HCT116 (cell line): ENCODE measurements around the gene ASB15. TPM values are rescaled to one million over a fixed set of nuclear protein-coding genes. Genes with fewer than 3 reads are reported as not detected.

Source experiments
- ATAC-seq: fragments of 200-7000 bp; cut with Tn5 transposase; 2 replicates; pipeline ENCODE4 v1.9.1; 2020; ENCODE audit warnings: mild to moderate bottlenecking, moderate library complexity
- BruUV-seq: library from RNA; stranded (reverse); fragments of 400-500 nt; replicated peaks from 2 replicates; lab custom pipeline; 2021; lab: Mats Ljungman, UMichigan
- CTCF ChIA-PET: fragments of 300-600 bp; sonication (Branson Sonifier 250); formaldehyde crosslinking; loops from one replicate; lab custom pipeline; 2021; ENCODE audit warnings: antibody characterized with exemption; lab: Charles Lee
- POLR2A ChIA-PET: fragments of 300-600, 350-600 bp; sonication (Branson Sonifier 250); formaldehyde crosslinking; loops from one replicate; lab custom pipeline; 2021; ENCODE audit warnings: antibody characterized with exemption; lab: Charles Lee
- RAD21 ChIA-PET, 2 experiments: fragments of 300-600 bp; sonication (Branson Sonifier 250); formaldehyde crosslinking; loops; one replicate each; lab custom pipeline; 2023; ENCODE audit warnings: low total read pairs in 2 of 2; ENCODE audit not compliant: uncharacterized antibody in 2 of 2, unreplicated experiment in 2 of 2, low non-redundant PET in 1 of 2; lab: Charles Lee
- DNase-seq: peaks from one replicate; pipeline ENCODE4 v3.0.0-alpha.2; 2010; ENCODE audit warnings: low read depth, low spot score
- H2AFZ ChIP-seq: fragments of 200-600 bp; shearing (Covaris generic), sonication (generic); 2 replicates; pipeline ENCODE4 v1.6.1; 2017; ENCODE audit warnings: low read depth, mixed run types, mixed read lengths, antibody characterized with exemption, low read length; ENCODE audit not compliant: poor library complexity, severe bottlenecking
- H3K27ac ChIP-seq: 2 replicates; pipeline ENCODE4 v1.5.1; 2012; ENCODE audit warnings: low read depth, low read length
- H3K27me3 ChIP-seq: fragments of 200-600 bp; sonication (generic); 2 replicates; pipeline ENCODE4 v1.6.1; 2016; ENCODE audit warnings: mixed run types, low read length, mixed read lengths; ENCODE audit not compliant: insufficient read depth
- H3K36me3 ChIP-seq, 2 experiments: fragments of 200-500 bp in 1 of 2; fragments of 200-600 bp in 1 of 2; sonication (Bioruptor generic) in 1 of 2; sonication (generic) in 1 of 2; 2 replicates each; pipeline versions ENCODE4 v1.5.1 to v1.6.1; 2014 to 2016; ENCODE audit warnings: low read length in 2 of 2, inconsistent platforms in 1 of 2, mixed read lengths in 1 of 2, mixed run types in 1 of 2; ENCODE audit not compliant: insufficient read depth in 2 of 2, control insufficient read depth in 1 of 2
- H3K4me1 ChIP-seq, 2 experiments: fragments of 200-600 bp in 1 of 2; sonication (generic) in 1 of 2; 2 replicates each; pipeline versions ENCODE4 v1.5.1 to v1.6.1; 2012 to 2017; ENCODE audit warnings: low read length in 2 of 2, inconsistent platforms in 1 of 2, mild to moderate bottlenecking in 1 of 2, mixed read lengths in 1 of 2, mixed run types in 1 of 2, moderate library complexity in 1 of 2; ENCODE audit not compliant: insufficient read depth in 2 of 2, control insufficient read depth in 1 of 2
- H3K4me2 ChIP-seq: fragments of 200-600 bp; sonication (generic); 2 replicates; pipeline ENCODE4 v1.6.1; 2017; ENCODE audit warnings: mixed run types, low read length, mixed read lengths
- H3K4me3 ChIP-seq, 2 experiments: fragments of 200-600 bp in 1 of 2; sonication (generic) in 1 of 2; replicated peaks in 1 of 2; 2 replicates each; pipeline ENCODE4 v1.5.1; 2011 to 2016; ENCODE audit warnings: low read length in 2 of 2, control low read depth in 1 of 2, low read depth in 1 of 2, mild to moderate bottlenecking in 1 of 2, mixed read lengths in 1 of 2, mixed run types in 1 of 2
- H3K79me2 ChIP-seq: fragments of 200-600 bp; sonication (generic); 2 replicates; pipeline ENCODE4 v1.6.1; 2017; ENCODE audit warnings: mild to moderate bottlenecking, mixed run types, low read length, moderate library complexity, mixed read lengths; ENCODE audit not compliant: insufficient read depth
- H3K9ac ChIP-seq: fragments of 200-600 bp; sonication (generic); 2 replicates; pipeline ENCODE4 v1.6.1; 2016; ENCODE audit warnings: low read length, mixed read lengths
- H3K9me2 ChIP-seq: fragments of 200-600 bp; sonication (generic), shearing (Covaris generic); 2 replicates; pipeline ENCODE4 v1.6.1; 2017; ENCODE audit warnings: mixed run types, mild to moderate bottlenecking, moderate library complexity; ENCODE audit not compliant: insufficient read depth
- H3K9me3 ChIP-seq, 2 experiments: fragments of 200-500 bp in 1 of 2; fragments of 200-600 bp in 1 of 2; sonication (Bioruptor generic) in 1 of 2; sonication (generic) in 1 of 2; 2 replicates each; pipeline ENCODE4 v1.6.1; 2014 to 2017; ENCODE audit warnings: low read length in 2 of 2, mixed read lengths in 2 of 2, inconsistent platforms in 1 of 2, low read depth in 1 of 2, mild to moderate bottlenecking in 1 of 2, mixed run types in 1 of 2, moderate library complexity in 1 of 2; ENCODE audit not compliant: control insufficient read depth in 1 of 2, insufficient read depth in 1 of 2
- H4K20me1 ChIP-seq: fragments of 200-600 bp; sonication (generic), shearing (Covaris generic); 2 replicates; pipeline ENCODE4 v1.6.1; 2017; ENCODE audit warnings: mixed run types, mild to moderate bottlenecking, moderate library complexity; ENCODE audit not compliant: insufficient read depth
- CBX3 ChIP-seq: IDR thresholded peaks from 2 replicates; pipeline ENCODE4 v1.6.1; 2012; ENCODE audit warnings: low read depth
- CEBPB ChIP-seq: IDR thresholded peaks from 2 replicates; pipeline ENCODE4 v1.6.1; 2012; ENCODE audit warnings: low read depth
- CTCF ChIP-seq, 3 experiments: fragments of 200-600 bp in 1 of 3; sonication (generic) in 1 of 3; IDR thresholded peaks in 2 of 3; conservative IDR thresholded peaks in 1 of 3; 2 replicates each; pipeline ENCODE4 v1.5.1; 2012 to 2017; ENCODE audit warnings: low read depth in 2 of 3, low read length in 2 of 3, antibody characterized with exemption in 1 of 3, borderline replicate concordance in 1 of 3, control low read depth in 1 of 3, mild to moderate bottlenecking in 1 of 3, mixed read lengths in 1 of 3, mixed run types in 1 of 3, moderate library complexity in 1 of 3; ENCODE audit not compliant: insufficient read depth in 1 of 3
- EZH2 ChIP-seq: fragments of 200-600 bp; sonication (generic); IDR thresholded peaks from 2 replicates; pipeline ENCODE4 v1.6.1; 2017; ENCODE audit warnings: antibody characterized with exemption, mixed run types
- EZH2phosphoT487 ChIP-seq: fragments of 200-600 bp; IDR thresholded peaks from 2 replicates; pipeline ENCODE4 v1.6.1; 2018; ENCODE audit warnings: antibody characterized with exemption, borderline replicate concordance
- JUND ChIP-seq: IDR thresholded peaks from 2 replicates; pipeline ENCODE4 v1.6.1; 2012
- MAX ChIP-seq: IDR thresholded peaks from 2 replicates; pipeline ENCODE4 v1.6.1; 2012
- POLR2A ChIP-seq: IDR thresholded peaks from 2 replicates; pipeline ENCODE4 v1.7.0; 2011; ENCODE audit warnings: borderline replicate concordance; ENCODE audit not compliant: insufficient read depth, insufficient read length; ENCODE audit errors: extremely low read depth
- RAD21 ChIP-seq: IDR thresholded peaks from 2 replicates; pipeline ENCODE4 v1.6.1; 2012; ENCODE audit warnings: low read depth, mild to moderate bottlenecking
- SRF ChIP-seq: IDR thresholded peaks from 2 replicates; pipeline ENCODE4 v1.6.1; 2012; ENCODE audit warnings: low read depth
- YY1 ChIP-seq: IDR thresholded peaks from 2 replicates; pipeline ENCODE4 v1.6.1; 2011; ENCODE audit warnings: low read length, low read depth, moderate library complexity, mild to moderate bottlenecking; ENCODE audit not compliant: insufficient replicate concordance; ENCODE audit errors: extremely low read depth
- ZFX ChIP-seq: fragments of 450-650 bp; IDR thresholded peaks from 2 replicates; pipeline ENCODE4 v1.6.1; 2017
- ZNF274 ChIP-seq: fragments of 200-500 bp; sonication (Bioruptor generic); IDR thresholded peaks from 2 replicates; pipeline ENCODE4 v1.6.1; 2014; ENCODE audit warnings: mild to moderate bottlenecking, low read depth, low read length, inconsistent platforms
- intact Hi-C: fragments of 100-400 bp; cut with micrococcal nuclease; formaldehyde crosslinking; loops from 2 replicates; pipeline ENCODE4 v1.10.0; 2022
- total RNA-seq: library from RNA; stranded (reverse); gene quantifications from one replicate; pipeline ENCODE4 v1.2.1, GENCODE V29; 2021; ENCODE audit not compliant: unreplicated experiment
- TF ChIP-seq, protein P1 (sequence below): IDR thresholded peaks from 2 replicates; pipeline ENCODE4 v1.6.1; 2012; ENCODE audit warnings: low read depth
- TF ChIP-seq, protein P2 (sequence below): IDR thresholded peaks from 2 replicates; pipeline ENCODE4 v1.6.1; 2011; ENCODE audit warnings: mild to moderate bottlenecking, low read length, moderate library complexity; ENCODE audit not compliant: insufficient replicate concordance; ENCODE audit errors: extremely low read depth
- TF ChIP-seq, protein P3 (sequence below): IDR thresholded peaks from 2 replicates; pipeline ENCODE4 v1.6.1; 2012

Gene ASB15
- total RNA-seq, 1 experiment from 2014 or later, result not detected

GRCh38 chr7:123665157-123665556 lies 63.5 kb downstream of the ASB15 start:
- Histone ChIP-seq H3K9me2 (no peaks in the 10 kb centered on the region), H3K9me3 (no peaks in the 10 kb centered on the region), H3K27me3 (no peaks in the 10 kb centered on the region), H3K36me3 (no peaks in the 10 kb centered on the region), H2AFZ (no peak overlapping the region), H3K4me3 (no peak overlapping the region), H4K20me1 (no peaks in the 10 kb centered on the region), H3K4me2 (no peak overlapping the region), H3K4me1 (no peaks in the 10 kb centered on the region), H3K79me2 (no peaks in the 10 kb centered on the region), H3K27ac (no peak overlapping the region), H3K9ac (no peak overlapping the region)
- ChIA-PET RAD21 (no interaction called here), CTCF (no interaction called here), POLR2A (no interaction called here)
- ATAC-seq (no peak), DNase-seq (no peak)
- BruUV-seq, result no TSS peak
- intact Hi-C loops, result no loop called here
- TF ChIP-seq, protein P1, sequence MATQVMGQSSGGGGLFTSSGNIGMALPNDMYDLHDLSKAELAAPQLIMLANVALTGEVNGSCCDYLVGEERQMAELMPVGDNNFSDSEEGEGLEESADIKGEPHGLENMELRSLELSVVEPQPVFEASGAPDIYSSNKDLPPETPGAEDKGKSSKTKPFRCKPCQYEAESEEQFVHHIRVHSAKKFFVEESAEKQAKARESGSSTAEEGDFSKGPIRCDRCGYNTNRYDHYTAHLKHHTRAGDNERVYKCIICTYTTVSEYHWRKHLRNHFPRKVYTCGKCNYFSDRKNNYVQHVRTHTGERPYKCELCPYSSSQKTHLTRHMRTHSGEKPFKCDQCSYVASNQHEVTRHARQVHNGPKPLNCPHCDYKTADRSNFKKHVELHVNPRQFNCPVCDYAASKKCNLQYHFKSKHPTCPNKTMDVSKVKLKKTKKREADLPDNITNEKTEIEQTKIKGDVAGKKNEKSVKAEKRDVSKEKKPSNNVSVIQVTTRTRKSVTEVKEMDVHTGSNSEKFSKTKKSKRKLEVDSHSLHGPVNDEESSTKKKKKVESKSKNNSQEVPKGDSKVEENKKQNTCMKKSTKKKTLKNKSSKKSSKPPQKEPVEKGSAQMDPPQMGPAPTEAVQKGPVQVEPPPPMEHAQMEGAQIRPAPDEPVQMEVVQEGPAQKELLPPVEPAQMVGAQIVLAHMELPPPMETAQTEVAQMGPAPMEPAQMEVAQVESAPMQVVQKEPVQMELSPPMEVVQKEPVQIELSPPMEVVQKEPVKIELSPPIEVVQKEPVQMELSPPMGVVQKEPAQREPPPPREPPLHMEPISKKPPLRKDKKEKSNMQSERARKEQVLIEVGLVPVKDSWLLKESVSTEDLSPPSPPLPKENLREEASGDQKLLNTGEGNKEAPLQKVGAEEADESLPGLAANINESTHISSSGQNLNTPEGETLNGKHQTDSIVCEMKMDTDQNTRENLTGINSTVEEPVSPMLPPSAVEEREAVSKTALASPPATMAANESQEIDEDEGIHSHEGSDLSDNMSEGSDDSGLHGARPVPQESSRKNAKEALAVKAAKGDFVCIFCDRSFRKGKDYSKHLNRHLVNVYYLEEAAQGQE, result no peak
- no peak for TF ChIP-seq CTCF (IDR thresholded peaks at IDR 0.05 in 2 of 3, conservative IDR thresholded peaks at IDR 0.05 in 1 of 3; ENCODE audit: borderline replicate concordance in 1 of 3, insufficient read depth in 1 of 3, low read depth in 2 of 3, low read length in 2 of 3)
- TF ChIP-seq, protein P2, sequence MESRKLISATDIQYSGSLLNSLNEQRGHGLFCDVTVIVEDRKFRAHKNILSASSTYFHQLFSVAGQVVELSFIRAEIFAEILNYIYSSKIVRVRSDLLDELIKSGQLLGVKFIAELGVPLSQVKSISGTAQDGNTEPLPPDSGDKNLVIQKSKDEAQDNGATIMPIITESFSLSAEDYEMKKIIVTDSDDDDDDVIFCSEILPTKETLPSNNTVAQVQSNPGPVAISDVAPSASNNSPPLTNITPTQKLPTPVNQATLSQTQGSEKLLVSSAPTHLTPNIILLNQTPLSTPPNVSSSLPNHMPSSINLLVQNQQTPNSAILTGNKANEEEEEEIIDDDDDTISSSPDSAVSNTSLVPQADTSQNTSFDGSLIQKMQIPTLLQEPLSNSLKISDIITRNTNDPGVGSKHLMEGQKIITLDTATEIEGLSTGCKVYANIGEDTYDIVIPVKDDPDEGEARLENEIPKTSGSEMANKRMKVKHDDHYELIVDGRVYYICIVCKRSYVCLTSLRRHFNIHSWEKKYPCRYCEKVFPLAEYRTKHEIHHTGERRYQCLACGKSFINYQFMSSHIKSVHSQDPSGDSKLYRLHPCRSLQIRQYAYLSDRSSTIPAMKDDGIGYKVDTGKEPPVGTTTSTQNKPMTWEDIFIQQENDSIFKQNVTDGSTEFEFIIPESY, result no peak
- TF ChIP-seq RAD21, result no peak
- no peak for TF ChIP-seq ZFX
- TF ChIP-seq JUND, result no peak
- TF ChIP-seq SRF, result no peak
- TF ChIP-seq CEBPB, result no peak
- no peak for TF ChIP-seq CBX3
- TF ChIP-seq, protein P3, sequence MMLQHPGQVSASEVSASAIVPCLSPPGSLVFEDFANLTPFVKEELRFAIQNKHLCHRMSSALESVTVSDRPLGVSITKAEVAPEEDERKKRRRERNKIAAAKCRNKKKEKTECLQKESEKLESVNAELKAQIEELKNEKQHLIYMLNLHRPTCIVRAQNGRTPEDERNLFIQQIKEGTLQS, result no peak
- TF ChIP-seq EZH2, result no peak
- TF ChIP-seq POLR2A, result no peak
- TF ChIP-seq ZNF274, result no peak
- no peak for TF ChIP-seq MAX
- no peak for TF ChIP-seq YY1
- no peak for TF ChIP-seq EZH2phosphoT487
